Nephron progenitor cell (in vitro differentiated cells): ENCODE data around the gene LAMA4.

Source experiments
- DNase-seq: peaks from one replicate; pipeline ENCODE4 v3.0.0; 2021
- H3K27ac Mint-ChIP-seq: 2 replicates; pipeline ENCODE4 v1.8.0; 2021; ENCODE audit warnings: mild to moderate bottlenecking, moderate library complexity, mixed read lengths
- H3K27me3 Mint-ChIP-seq: 2 replicates; pipeline ENCODE4 v1.8.0; 2021; ENCODE audit warnings: mild to moderate bottlenecking, low read depth, mixed read lengths; ENCODE audit not compliant: poor library complexity
- H3K36me3 Mint-ChIP-seq: 2 replicates; pipeline ENCODE4 v1.8.0; 2021; ENCODE audit warnings: low read depth, mixed read lengths
- H3K4me1 Mint-ChIP-seq: 2 replicates; pipeline ENCODE4 v1.8.0; 2021; ENCODE audit warnings: mixed read lengths
- H3K4me3 Mint-ChIP-seq: 2 replicates; pipeline ENCODE4 v1.8.0; 2021; ENCODE audit warnings: mild to moderate bottlenecking, moderate library complexity, mixed read lengths
- H3K9me3 Mint-ChIP-seq: 2 replicates; pipeline ENCODE4 v1.8.0; 2021; ENCODE audit warnings: mild to moderate bottlenecking, moderate library complexity, mixed read lengths
- TF ChIP-seq, protein P1 (sequence below): fragments of 200-600 bp; sonication (generic); IDR thresholded peaks from 2 replicates; pipeline ENCODE4 v1.5.0; 2021; ENCODE audit warnings: antibody characterized with exemption

The LAMA4 gene

GRCh38 chr6:112144145-112144926 is 110.0 kb downstream of the LAMA4 start:
- H3K9me3 Mint-ChIP-seq: no peaks in the 10 kb centered on the region
- peaks cover 2% of the 10 kb centered on the region for H3K4me1 Mint-ChIP-seq
- H3K27ac Mint-ChIP-seq: no peak overlapping the region
- peaks cover 23% of the 10 kb centered on the region for H3K36me3 Mint-ChIP-seq
- no peak overlapping the region for H3K4me3 Mint-ChIP-seq
- TF ChIP-seq, protein P1, sequence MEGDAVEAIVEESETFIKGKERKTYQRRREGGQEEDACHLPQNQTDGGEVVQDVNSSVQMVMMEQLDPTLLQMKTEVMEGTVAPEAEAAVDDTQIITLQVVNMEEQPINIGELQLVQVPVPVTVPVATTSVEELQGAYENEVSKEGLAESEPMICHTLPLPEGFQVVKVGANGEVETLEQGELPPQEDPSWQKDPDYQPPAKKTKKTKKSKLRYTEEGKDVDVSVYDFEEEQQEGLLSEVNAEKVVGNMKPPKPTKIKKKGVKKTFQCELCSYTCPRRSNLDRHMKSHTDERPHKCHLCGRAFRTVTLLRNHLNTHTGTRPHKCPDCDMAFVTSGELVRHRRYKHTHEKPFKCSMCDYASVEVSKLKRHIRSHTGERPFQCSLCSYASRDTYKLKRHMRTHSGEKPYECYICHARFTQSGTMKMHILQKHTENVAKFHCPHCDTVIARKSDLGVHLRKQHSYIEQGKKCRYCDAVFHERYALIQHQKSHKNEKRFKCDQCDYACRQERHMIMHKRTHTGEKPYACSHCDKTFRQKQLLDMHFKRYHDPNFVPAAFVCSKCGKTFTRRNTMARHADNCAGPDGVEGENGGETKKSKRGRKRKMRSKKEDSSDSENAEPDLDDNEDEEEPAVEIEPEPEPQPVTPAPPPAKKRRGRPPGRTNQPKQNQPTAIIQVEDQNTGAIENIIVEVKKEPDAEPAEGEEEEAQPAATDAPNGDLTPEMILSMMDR: no peak
- peaks cover 9% of the 10 kb centered on the region for H3K27me3 Mint-ChIP-seq
- DNase-seq: no peak

DNA sequence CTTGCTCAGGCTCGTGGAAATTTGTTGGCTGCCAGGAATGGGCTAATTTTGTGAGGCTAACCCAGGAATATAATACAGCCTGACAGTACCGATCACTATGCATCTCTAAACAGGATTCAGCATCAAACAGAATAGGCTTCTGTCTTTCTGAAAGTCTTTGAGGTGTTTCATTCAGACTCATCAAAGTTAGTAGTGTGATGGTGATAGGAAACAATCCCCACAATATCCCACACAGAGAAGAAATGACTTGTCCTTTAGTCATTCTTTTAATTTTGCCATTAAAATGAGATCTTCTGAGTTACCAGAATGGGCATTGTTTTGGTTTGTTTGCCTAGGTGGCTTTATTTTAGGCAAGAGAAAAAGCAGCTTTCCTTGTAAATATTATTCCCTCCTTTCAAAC is 112.7 kb downstream of the LAMA4 start:
- no peak for DNase-seq
- H3K4me1 Mint-ChIP-seq: no peaks in the 10 kb centered on the region
- no peak overlapping the region for H3K27ac Mint-ChIP-seq
- no peak overlapping the region for H3K4me3 Mint-ChIP-seq
- H3K27me3 Mint-ChIP-seq: peaks cover 3% of the 10 kb centered on the region
- H3K36me3 Mint-ChIP-seq: peaks cover 18% of the 10 kb centered on the region
- TF ChIP-seq, protein P1: no peak
- H3K9me3 Mint-ChIP-seq: no peaks in the 10 kb centered on the region

GRCh38 chr6:112139052-112139451 is 115.3 kb downstream of the LAMA4 start:
- Mint-ChIP-seq H3K4me3 (no peak overlapping the region), H3K9me3 (no peaks in the 10 kb centered on the region), H3K36me3 (peaks cover 22% of the 10 kb centered on the region), H3K27me3 (peaks cover 14% of the 10 kb centered on the region), H3K4me1 (no peaks in the 10 kb centered on the region), H3K27ac (no peak overlapping the region)
- DNase-seq: no peak
- TF ChIP-seq, protein P1: no peak

GRCh38 chr6:112130878-112131277 is 123.5 kb downstream of the LAMA4 start:
- H3K9me3 Mint-ChIP-seq: no peaks in the 10 kb centered on the region
- H3K27ac Mint-ChIP-seq: no peak overlapping the region
- no peaks in the 10 kb centered on the region for H3K4me1 Mint-ChIP-seq
- no peak overlapping the region for H3K4me3 Mint-ChIP-seq
- peaks cover 9% of the 10 kb centered on the region for H3K27me3 Mint-ChIP-seq
- peaks cover 13% of the 10 kb centered on the region for H3K36me3 Mint-ChIP-seq
- DNase-seq: no peak
- TF ChIP-seq, protein P1: no peak

DNA sequence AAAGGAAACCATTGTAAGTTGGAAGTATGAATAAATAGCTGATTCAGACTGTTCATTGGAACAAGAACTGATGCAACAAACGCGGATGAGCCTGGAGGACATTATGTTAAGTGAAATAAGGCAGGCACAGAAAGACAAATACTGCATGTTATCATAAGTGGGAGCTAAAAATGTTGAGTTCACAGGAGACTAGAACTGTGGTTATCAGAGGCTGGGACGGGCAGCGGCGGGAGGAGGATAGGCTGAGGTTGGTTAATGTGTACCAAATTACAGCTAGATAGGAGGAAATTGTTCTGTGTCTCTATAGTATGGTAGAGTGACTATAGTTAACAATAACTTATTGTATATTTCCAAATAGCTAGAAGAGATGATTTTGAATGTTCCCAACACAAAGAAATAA is 126.2 kb downstream of the LAMA4 start:
- no peaks in the 10 kb centered on the region for H3K9me3 Mint-ChIP-seq
- no peak for DNase-seq
- no peaks in the 10 kb centered on the region for H3K4me1 Mint-ChIP-seq
- H3K27me3 Mint-ChIP-seq: peaks cover 3% of the 10 kb centered on the region
- no peak overlapping the region for H3K4me3 Mint-ChIP-seq
- peaks cover 12% of the 10 kb centered on the region for H3K36me3 Mint-ChIP-seq
- TF ChIP-seq, protein P1: no peak
- H3K27ac Mint-ChIP-seq: no peak overlapping the region

DNA sequence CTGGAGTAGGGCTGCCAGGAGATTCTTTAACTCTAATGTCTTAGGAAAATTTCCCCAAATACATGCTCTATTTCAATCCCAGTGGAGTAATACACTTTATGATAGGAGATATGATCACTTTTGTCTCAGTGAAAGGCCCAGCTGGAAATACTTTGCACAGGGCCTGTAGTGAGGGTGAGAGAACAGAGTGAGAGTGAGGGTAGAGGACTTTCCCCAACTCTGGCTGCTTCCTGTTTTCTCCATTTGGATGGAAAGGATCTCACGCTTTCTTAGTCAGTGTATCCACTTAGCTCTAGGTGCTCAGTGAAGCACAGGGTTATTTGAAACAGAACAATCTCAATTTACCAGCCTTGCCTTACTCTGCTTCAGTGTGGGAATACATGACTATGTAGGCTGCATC is 130.4 kb downstream of the LAMA4 start:
- Mint-ChIP-seq H3K36me3 (peaks cover 12% of the 10 kb centered on the region), H3K4me1 (no peaks in the 10 kb centered on the region), H3K9me3 (no peaks in the 10 kb centered on the region), H3K27ac (no peak overlapping the region), H3K27me3 (no peaks in the 10 kb centered on the region), H3K4me3 (no peak overlapping the region)
- TF ChIP-seq, protein P1: no peak
- DNase-seq: no peak
